ENCODE results near the gene NXPE1. TPM values are rescaled to one million over a fixed set of nuclear protein-coding genes. Genes with fewer than 3 reads are reported as not detected.
"Not testable (repeated sequence)": the region's sequence is repeated elsewhere in the genome, so short reads cannot be mapped to it uniquely, and the experiment has no call there.

NXPE1 gene
- total RNA-seq, 3 donors from 2014 or later, result 1.3 TPM; not detected in 2

GRCh38 chr11:114606003-114606801, 46.5 kb upstream of the NXPE1 start:
- peaks cover 0 to 6% of the 10 kb centered on the region in 2 donors for H3K9me3 ChIP-seq
- no peak overlapping the region for H3K4me3 ChIP-seq
- no peaks in the 10 kb centered on the region for H3K36me3 ChIP-seq
- H3K4me1 ChIP-seq, result no peaks in the 10 kb centered on the region
- DNase-seq (ENCODE audit: low spot score in 2 of 2), result no peak
- intact Hi-C loops (cut with DNase I; ENCODE audit: low total_unique reads), result no loop called here
- TF ChIP-seq POLR2A (IDR thresholded peaks at IDR 0.05), result no peak
- TF ChIP-seq POLR2AphosphoS5 (IDR thresholded peaks at IDR 0.05), result no peak
- TF ChIP-seq, protein P1, sequence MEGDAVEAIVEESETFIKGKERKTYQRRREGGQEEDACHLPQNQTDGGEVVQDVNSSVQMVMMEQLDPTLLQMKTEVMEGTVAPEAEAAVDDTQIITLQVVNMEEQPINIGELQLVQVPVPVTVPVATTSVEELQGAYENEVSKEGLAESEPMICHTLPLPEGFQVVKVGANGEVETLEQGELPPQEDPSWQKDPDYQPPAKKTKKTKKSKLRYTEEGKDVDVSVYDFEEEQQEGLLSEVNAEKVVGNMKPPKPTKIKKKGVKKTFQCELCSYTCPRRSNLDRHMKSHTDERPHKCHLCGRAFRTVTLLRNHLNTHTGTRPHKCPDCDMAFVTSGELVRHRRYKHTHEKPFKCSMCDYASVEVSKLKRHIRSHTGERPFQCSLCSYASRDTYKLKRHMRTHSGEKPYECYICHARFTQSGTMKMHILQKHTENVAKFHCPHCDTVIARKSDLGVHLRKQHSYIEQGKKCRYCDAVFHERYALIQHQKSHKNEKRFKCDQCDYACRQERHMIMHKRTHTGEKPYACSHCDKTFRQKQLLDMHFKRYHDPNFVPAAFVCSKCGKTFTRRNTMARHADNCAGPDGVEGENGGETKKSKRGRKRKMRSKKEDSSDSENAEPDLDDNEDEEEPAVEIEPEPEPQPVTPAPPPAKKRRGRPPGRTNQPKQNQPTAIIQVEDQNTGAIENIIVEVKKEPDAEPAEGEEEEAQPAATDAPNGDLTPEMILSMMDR (IDR thresholded peaks at IDR 0.05), result no peak
- H3K27ac ChIP-seq, result no peak overlapping the region
- no peaks in the 10 kb centered on the region for H3K27me3 ChIP-seq

- Histone ChIP-seq H3K27ac (no peak overlapping the region), H3K9me3 (peaks cover 0 to 6% of the 10 kb centered on the region in 2 donors), H3K4me3 (no peak overlapping the region), H3K27me3 (no peaks in the 10 kb centered on the region), H3K4me1 (no peaks in the 10 kb centered on the region), H3K36me3 (no peaks in the 10 kb centered on the region)
- no peak for TF ChIP-seq POLR2A (IDR thresholded peaks at IDR 0.05)
- TF ChIP-seq POLR2AphosphoS5 (IDR thresholded peaks at IDR 0.05), result no peak
- TF ChIP-seq, protein P1 (IDR thresholded peaks at IDR 0.05), result no peak
- intact Hi-C loops (cut with DNase I; ENCODE audit: low total_unique reads), result no loop called here
- no peak for DNase-seq (ENCODE audit: low spot score in 2 of 2)
Observed at GRCh38 chr11:114605370-114605769, 45.7 kb upstream of the NXPE1 start.

GRCh38 chr11:114604886-114605285, 45.2 kb upstream of the NXPE1 start:
- no peak overlapping the region for H3K4me3 ChIP-seq
- H3K9me3 ChIP-seq, result peaks cover 0 to 6% of the 10 kb centered on the region in 2 donors
- H3K27ac ChIP-seq, result no peak overlapping the region
- no peak for DNase-seq (ENCODE audit: low spot score in 2 of 2)
- no peaks in the 10 kb centered on the region for H3K36me3 ChIP-seq
- TF ChIP-seq POLR2AphosphoS5 (IDR thresholded peaks at IDR 0.05) (no peak), POLR2A (IDR thresholded peaks at IDR 0.05) (no peak)
- TF ChIP-seq, protein P1 (IDR thresholded peaks at IDR 0.05), result no peak
- intact Hi-C loops (cut with DNase I; ENCODE audit: low total_unique reads), result no loop called here
- no peaks in the 10 kb centered on the region for H3K4me1 ChIP-seq
- H3K27me3 ChIP-seq, result no peaks in the 10 kb centered on the region

- Histone ChIP-seq H3K27ac (no peak overlapping the region), H3K4me1 (no peaks in the 10 kb centered on the region), H3K4me3 (no peak overlapping the region), H3K9me3 (peaks cover 0 to 6% of the 10 kb centered on the region in 2 donors), H3K36me3 (no peaks in the 10 kb centered on the region), H3K27me3 (no peaks in the 10 kb centered on the region)
- intact Hi-C loops (cut with DNase I; ENCODE audit: low total_unique reads), result no loop called here
- no peak for DNase-seq (ENCODE audit: low spot score in 2 of 2)
- TF ChIP-seq POLR2AphosphoS5 (IDR thresholded peaks at IDR 0.05) (no peak), POLR2A (IDR thresholded peaks at IDR 0.05) (no peak)
- TF ChIP-seq, protein P1 (IDR thresholded peaks at IDR 0.05), result no peak
Observed at GRCh38 chr11:114604179-114604813, 44.6 kb upstream of the NXPE1 start.

DNA sequence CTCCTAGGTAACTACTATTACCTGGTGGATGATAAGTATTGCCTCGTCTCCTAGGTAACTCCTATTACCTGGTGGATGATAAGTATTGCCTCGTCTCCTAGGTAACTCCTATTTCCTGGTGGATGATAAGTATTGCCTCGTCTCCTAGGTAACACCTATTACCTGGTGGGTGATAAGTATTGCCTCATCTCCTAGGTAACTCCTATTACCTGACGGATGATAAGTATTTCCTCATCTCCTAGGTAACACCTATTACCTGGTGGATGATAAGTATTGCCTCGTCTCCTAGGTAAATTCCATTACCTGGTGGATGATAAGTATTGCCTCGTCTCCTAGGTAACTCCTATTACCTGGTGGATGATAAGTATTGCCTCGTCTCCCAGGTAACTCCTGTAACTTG, 43.5 kb upstream of the NXPE1 start:
- H3K27me3 ChIP-seq, result not testable (repeated sequence)

More for the DNA sequence above, 43.5 kb upstream of the NXPE1 start:
- DNase-seq (ENCODE audit: low spot score in 2 of 2); H3K9me3 ChIP-seq; H3K4me1 ChIP-seq; H3K36me3 ChIP-seq; H3K27ac ChIP-seq; intact Hi-C loops (cut with DNase I; ENCODE audit: low total_unique reads); H3K4me3 ChIP-seq: not testable (repeated sequence)
